Measurements from ENCODE around the gene TSTD2. TPM values are rescaled to one million over a fixed set of nuclear protein-coding genes. Genes with fewer than 3 reads are reported as not detected.

TSTD2 gene
- total RNA-seq, 3 donors from 2014 or later = 21.8 to 25.9 (median 24.4) TPM

DNA sequence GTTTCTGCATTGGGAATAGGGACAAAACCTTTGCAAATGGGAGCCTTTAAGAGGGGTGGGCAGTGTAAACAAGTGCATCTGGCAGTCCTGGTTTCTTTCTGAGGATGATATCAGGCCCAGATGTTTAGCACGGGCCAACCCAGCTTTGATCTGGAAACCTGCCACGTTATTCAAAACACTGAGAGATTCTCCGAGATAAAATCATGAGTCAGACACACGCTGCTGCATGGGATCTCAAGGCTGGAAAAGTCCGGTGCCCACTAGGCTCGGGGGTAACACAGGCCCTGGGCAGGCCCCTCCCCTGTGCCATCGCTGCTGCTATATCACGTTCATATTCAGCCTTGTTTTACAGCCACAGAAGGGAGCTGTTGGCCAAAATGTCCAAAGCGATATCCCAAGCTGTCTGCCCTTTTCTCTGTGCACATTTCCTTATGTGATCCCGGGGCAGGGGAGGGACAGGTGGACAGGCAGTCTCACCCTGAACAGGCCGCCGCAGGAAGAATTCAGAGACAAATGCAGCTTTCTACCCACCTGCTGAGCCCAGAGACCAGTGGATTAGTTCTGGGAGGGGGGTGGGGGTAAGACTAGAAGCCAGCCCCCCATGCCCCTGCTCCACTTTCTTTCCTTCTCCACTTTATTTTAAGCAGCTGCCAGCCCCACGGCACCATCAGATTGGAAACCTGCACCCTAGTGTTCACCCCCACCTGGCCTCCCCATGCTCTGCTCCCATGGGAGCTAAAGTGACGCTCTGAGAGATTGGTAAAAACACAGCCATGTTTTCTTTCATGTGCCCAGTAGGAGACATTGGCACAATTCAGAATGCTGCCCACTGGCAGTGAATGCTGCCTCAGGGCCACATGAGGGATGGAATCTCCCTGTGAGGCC lies 68.6 kb downstream of the TSTD2 start:
- Histone ChIP-seq H3K27me3 (no peaks in the 10 kb centered on the region), H3K9me3 (no peaks in the 10 kb centered on the region), H3K4me1 (no peaks in the 10 kb centered on the region), H3K27ac (peak overlapping the region; percentile 13 to 57), H3K36me3 (no peaks in the 10 kb centered on the region), H3K4me3 (no peak overlapping the region)
- no peak for DNase-seq (ENCODE audit: low spot score in 2 of 2)
- TF ChIP-seq POLR2A (IDR thresholded peaks at IDR 0.05) (no peak), CTCF (IDR thresholded peaks at IDR 0.05) (no peak)
- intact Hi-C loops (cut with DNase I; ENCODE audit: low total_unique reads) = no loop called here

- no peak for DNase-seq (ENCODE audit: low spot score in 2 of 2)
- Histone ChIP-seq H3K4me1 (no peaks in the 10 kb centered on the region), H3K27me3 (no peaks in the 10 kb centered on the region), H3K36me3 (no peaks in the 10 kb centered on the region), H3K4me3 (no peak overlapping the region), H3K9me3 (no peaks in the 10 kb centered on the region), H3K27ac (peak overlapping the region in 1 of 2 donors; percentile 57)
- intact Hi-C loops (cut with DNase I; ENCODE audit: low total_unique reads) = no loop called here
- TF ChIP-seq CTCF (IDR thresholded peaks at IDR 0.05) = no peak
- no peak for TF ChIP-seq POLR2AphosphoS5 (IDR thresholded peaks at IDR 0.05)
- no peak for TF ChIP-seq POLR2A (IDR thresholded peaks at IDR 0.05)
Measured at GRCh38 chr9:97563458-97564135, 69.6 kb downstream of the TSTD2 start.

DNA sequence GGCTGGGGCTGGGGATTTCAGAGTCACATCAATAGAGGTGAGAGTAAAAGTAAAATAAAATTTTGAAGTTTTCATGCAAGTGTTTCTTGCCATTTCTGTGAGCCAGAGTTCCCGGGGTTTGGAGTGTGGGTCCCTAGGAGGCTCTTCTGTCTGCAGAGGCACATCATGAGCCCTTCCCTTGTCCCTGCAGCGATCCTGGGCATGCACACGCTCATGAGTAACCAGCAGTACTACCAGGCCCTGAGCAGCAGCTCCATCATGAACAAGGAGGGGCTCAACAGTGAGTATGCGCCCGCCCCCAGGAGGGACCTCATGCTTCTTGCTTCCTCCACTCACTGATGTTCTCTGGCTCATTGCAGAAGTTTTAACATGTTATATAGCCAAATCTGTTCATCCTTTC lies 70.6 kb downstream of the TSTD2 start:
- DNase-seq (ENCODE audit: low spot score in 2 of 2) = no peak
- Histone ChIP-seq H3K27me3 (no peaks in the 10 kb centered on the region), H3K4me1 (no peaks in the 10 kb centered on the region), H3K4me3 (no peak overlapping the region), H3K9me3 (no peaks in the 10 kb centered on the region), H3K27ac (no peak overlapping the region), H3K36me3 (no peaks in the 10 kb centered on the region)
- intact Hi-C loops (cut with DNase I; ENCODE audit: low total_unique reads) = no loop called here
- no peak for TF ChIP-seq POLR2A (IDR thresholded peaks at IDR 0.05)
- no peak for TF ChIP-seq POLR2AphosphoS5 (IDR thresholded peaks at IDR 0.05)
- no peak for TF ChIP-seq CTCF (IDR thresholded peaks at IDR 0.05)

DNA sequence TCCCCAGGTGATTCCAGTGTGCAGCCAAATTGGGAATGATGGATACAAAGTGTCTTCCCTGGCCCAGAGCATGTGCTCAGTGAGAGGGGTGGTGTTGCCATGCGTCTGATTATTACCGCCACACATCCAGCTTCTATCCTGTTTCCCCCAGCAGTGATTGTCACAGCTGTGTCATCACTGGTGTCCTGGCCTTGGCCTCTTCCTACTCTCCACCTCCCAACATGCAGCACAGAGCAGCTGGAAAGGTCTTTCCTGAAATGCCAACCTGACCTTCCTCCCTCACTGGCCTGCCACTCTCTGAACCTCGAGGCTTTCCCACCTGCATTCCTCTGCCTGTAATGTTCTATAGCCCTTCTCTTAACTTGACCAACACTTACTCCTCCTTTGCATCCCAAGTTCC lies 71.7 kb downstream of the TSTD2 start:
- no peak for DNase-seq (ENCODE audit: low spot score in 2 of 2)
- H3K36me3 ChIP-seq = no peaks in the 10 kb centered on the region
- TF ChIP-seq POLR2AphosphoS5 (IDR thresholded peaks at IDR 0.05) = no peak
- no peak for TF ChIP-seq CTCF (IDR thresholded peaks at IDR 0.05)
- TF ChIP-seq POLR2A (IDR thresholded peaks at IDR 0.05) = no peak
- H3K4me3 ChIP-seq = no peak overlapping the region
- no peaks in the 10 kb centered on the region for H3K9me3 ChIP-seq
- H3K4me1 ChIP-seq = no peaks in the 10 kb centered on the region
- intact Hi-C loops (cut with DNase I; ENCODE audit: low total_unique reads) = no loop called here
- no peaks in the 10 kb centered on the region for H3K27me3 ChIP-seq
- peak overlapping the region in 1 of 2 donors; percentile 1 for H3K27ac ChIP-seq

- Histone ChIP-seq H3K4me3 (no peak overlapping the region), H3K27ac (peak overlapping the region in 1 of 2 donors; percentile 34), H3K27me3 (no peaks in the 10 kb centered on the region), H3K36me3 (no peaks in the 10 kb centered on the region), H3K4me1 (no peaks in the 10 kb centered on the region), H3K9me3 (no peaks in the 10 kb centered on the region)
- intact Hi-C loops (cut with DNase I; ENCODE audit: low total_unique reads) = no loop called here
- TF ChIP-seq POLR2A (IDR thresholded peaks at IDR 0.05) = no peak
- no peak for TF ChIP-seq CTCF (IDR thresholded peaks at IDR 0.05)
- no peak for TF ChIP-seq POLR2AphosphoS5 (IDR thresholded peaks at IDR 0.05)
- no peak for DNase-seq (ENCODE audit: low spot score in 2 of 2)
Measured at GRCh38 chr9:97560851-97561250, 72.3 kb downstream of the TSTD2 start.
